ENCODE results near the gene EEF1AKMT2. TPM values are rescaled to one million over a fixed set of nuclear protein-coding genes. Genes with fewer than 3 reads are reported as not detected.

EEF1AKMT2 gene
- total RNA-seq, 1 donor from 2014 or later: 23.0 TPM

DNA sequence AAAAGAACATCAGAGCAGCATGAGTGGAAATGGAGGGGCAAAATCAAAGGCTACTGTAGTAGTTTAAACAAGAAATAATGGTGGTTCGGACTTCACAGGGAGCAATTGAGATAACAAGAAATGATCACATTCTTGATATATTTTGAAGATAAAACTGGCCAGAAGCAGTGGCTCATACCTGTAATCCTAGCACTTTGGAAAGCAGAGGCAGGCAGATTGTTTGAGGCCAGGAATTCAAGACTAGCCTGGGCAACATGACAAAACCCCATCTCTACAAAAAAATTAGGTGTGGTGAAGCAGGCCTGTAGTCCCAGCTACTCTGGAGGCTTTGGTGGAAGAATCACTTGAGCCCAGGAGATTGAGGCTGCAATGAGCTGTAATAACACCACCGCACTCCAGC lies 22.9 kb downstream of the EEF1AKMT2 start:
- Mint-ChIP-seq H3K27me3 (ENCODE audit: low read depth) (no peaks in the 10 kb centered on the region), H3K36me3 (peaks cover 41% of the 10 kb centered on the region), H3K9me3 (peaks cover 19% of the 10 kb centered on the region), H3K27ac (peak overlapping the region; percentile 30), H3K4me3 (no peak overlapping the region), H3K4me1 (peaks cover 10% of the 10 kb centered on the region)
- DNase-seq (ENCODE audit: low spot score in 2 of 2, unreplicated experiment in 2 of 2): no peak
- TF ChIP-seq, protein P1, sequence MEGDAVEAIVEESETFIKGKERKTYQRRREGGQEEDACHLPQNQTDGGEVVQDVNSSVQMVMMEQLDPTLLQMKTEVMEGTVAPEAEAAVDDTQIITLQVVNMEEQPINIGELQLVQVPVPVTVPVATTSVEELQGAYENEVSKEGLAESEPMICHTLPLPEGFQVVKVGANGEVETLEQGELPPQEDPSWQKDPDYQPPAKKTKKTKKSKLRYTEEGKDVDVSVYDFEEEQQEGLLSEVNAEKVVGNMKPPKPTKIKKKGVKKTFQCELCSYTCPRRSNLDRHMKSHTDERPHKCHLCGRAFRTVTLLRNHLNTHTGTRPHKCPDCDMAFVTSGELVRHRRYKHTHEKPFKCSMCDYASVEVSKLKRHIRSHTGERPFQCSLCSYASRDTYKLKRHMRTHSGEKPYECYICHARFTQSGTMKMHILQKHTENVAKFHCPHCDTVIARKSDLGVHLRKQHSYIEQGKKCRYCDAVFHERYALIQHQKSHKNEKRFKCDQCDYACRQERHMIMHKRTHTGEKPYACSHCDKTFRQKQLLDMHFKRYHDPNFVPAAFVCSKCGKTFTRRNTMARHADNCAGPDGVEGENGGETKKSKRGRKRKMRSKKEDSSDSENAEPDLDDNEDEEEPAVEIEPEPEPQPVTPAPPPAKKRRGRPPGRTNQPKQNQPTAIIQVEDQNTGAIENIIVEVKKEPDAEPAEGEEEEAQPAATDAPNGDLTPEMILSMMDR (IDR thresholded peaks at IDR 0.05; ENCODE audit: unreplicated experiment): no peak

GRCh38 chr10:124765256-124765655 lies 26.4 kb downstream of the EEF1AKMT2 start:
- H3K9me3 Mint-ChIP-seq: no peaks in the 10 kb centered on the region
- no peak overlapping the region for H3K4me3 Mint-ChIP-seq
- no peak overlapping the region for H3K27ac Mint-ChIP-seq

DNA sequence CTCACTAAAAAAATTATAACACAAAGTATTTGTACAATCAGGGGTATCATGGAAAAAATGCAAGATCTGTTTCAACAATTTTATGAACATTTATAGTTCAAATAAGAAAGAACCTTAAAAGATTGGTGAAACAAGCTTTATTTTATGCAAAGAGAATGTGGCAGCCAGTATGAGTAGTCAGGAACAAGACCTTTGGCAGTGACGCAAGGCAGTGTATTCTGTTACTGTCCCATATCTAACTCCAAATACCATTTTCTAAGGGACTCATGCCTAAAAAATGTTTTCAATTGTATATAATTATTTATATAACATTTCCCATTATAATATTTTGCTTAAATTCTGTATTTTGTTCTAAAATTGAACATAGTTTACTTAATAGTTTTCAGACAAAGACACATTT lies 28.4 kb downstream of the EEF1AKMT2 start:
- H3K27me3 Mint-ChIP-seq (ENCODE audit: low read depth): no peaks in the 10 kb centered on the region
- H3K4me3 Mint-ChIP-seq: no peak overlapping the region

More at GRCh38 chr10:124765256-124765655, 26.4 kb downstream of the EEF1AKMT2 start:
- Mint-ChIP-seq H3K36me3 (peaks cover 26% of the 10 kb centered on the region), H3K27me3 (ENCODE audit: low read depth) (no peaks in the 10 kb centered on the region), H3K4me1 (peaks cover 13% of the 10 kb centered on the region)
- TF ChIP-seq, protein P1 (IDR thresholded peaks at IDR 0.05; ENCODE audit: unreplicated experiment): no peak
- DNase-seq (ENCODE audit: low spot score in 2 of 2, unreplicated experiment in 2 of 2): no peak

DNA sequence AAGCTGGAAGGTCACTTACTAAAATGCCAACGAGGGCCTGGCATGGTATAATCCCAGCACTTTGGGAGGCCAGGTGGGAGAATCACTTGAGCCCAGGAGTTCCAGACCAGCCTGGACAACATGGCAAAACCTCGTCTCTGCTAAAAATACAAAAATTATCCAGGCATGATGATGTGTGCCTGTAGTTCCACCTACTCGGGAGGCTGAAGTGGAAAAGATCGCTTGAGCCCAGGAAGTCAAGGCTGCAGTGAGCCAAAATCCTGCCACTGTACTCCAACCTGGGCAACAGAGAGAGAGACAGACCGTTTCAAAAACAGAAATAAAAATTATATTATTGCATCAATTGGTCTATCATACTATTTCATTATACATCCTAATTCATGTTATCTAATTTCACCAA lies 29.4 kb downstream of the EEF1AKMT2 start:
- Mint-ChIP-seq H3K4me1 (peaks cover 13% of the 10 kb centered on the region), H3K4me3 (no peak overlapping the region), H3K27ac (no peak overlapping the region), H3K9me3 (no peaks in the 10 kb centered on the region), H3K36me3 (peaks cover 18% of the 10 kb centered on the region), H3K27me3 (ENCODE audit: low read depth) (no peaks in the 10 kb centered on the region)
- no peak for DNase-seq (ENCODE audit: low spot score in 2 of 2, unreplicated experiment in 2 of 2)
- TF ChIP-seq, protein P1 (IDR thresholded peaks at IDR 0.05; ENCODE audit: unreplicated experiment): no peak

More for the DNA sequence above, 28.4 kb downstream of the EEF1AKMT2 start:
- no peak for DNase-seq (ENCODE audit: low spot score in 2 of 2, unreplicated experiment in 2 of 2)
- Mint-ChIP-seq H3K36me3 (peaks cover 23% of the 10 kb centered on the region), H3K4me1 (peaks cover 13% of the 10 kb centered on the region), H3K9me3 (no peaks in the 10 kb centered on the region), H3K27ac (no peak overlapping the region)
- TF ChIP-seq, protein P1 (IDR thresholded peaks at IDR 0.05; ENCODE audit: unreplicated experiment): no peak

DNA sequence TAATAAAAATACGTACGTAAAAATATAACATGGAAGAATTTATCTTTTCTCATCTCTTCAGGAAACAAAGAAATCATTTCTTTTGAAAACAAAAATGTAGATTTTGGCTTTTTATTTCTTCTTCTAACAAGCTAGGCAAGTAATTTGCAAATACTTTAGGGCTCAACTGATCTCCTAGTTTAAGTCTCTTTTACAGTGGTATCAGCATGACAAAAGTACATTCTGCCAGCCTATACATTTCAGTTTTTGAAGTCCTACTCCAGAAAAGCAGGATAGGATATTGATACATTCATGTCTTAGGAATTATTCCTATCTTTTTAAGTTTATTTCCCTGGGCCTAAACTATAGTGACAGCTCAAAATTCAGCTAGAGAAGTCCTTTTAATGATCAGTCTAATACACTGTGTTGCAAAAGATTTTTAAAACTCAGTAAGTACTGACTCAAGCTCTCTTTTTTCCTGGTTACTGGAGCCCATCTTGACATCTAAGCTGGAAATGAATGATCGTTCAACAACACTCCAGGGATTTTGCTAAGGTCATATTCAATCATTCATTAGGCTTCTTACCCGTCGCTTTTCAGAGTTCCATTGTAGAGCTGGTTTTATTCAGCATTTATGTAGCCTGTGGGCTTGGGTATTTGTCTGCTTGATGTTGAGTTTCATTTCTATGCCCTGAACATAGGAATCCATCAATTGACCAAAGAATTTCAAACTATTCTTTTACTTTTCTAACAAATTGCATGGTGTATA lies 35.4 kb downstream of the EEF1AKMT2 start:
- Mint-ChIP-seq H3K36me3 (peaks cover 15% of the 10 kb centered on the region), H3K4me3 (no peak overlapping the region), H3K27ac (no peak overlapping the region)

More for the DNA sequence above, 35.4 kb downstream of the EEF1AKMT2 start:
- Mint-ChIP-seq H3K27me3 (ENCODE audit: low read depth) (no peaks in the 10 kb centered on the region), H3K4me1 (peaks cover 12% of the 10 kb centered on the region), H3K9me3 (no peaks in the 10 kb centered on the region)
- TF ChIP-seq, protein P1 (IDR thresholded peaks at IDR 0.05; ENCODE audit: unreplicated experiment): no peak
- DNase-seq (ENCODE audit: low spot score in 2 of 2, unreplicated experiment in 2 of 2): no peak
